ENCODE results near the gene HOOK1. TPM values are rescaled to one million over a fixed set of nuclear protein-coding genes. Genes with fewer than 3 reads are reported as not detected.

The HOOK1 gene
- total and polyA plus RNA-seq, 2 donors from 2014 or later = 9.4 to 55.4 TPM

GRCh38 chr1:59798600-59798999 is 16.1 kb upstream of the HOOK1 start:
- Histone ChIP-seq H3K27ac (ENCODE audit: low read depth in 2 of 2, low read length in 2 of 2) (no peak overlapping the region), H3K9ac (ENCODE audit: low read length in 3 of 3) (no peak overlapping the region), H3K27me3 (ENCODE audit: control insufficient read depth, insufficient read depth, low read length) (no peaks in the 10 kb centered on the region), H3K9me3 (ENCODE audit: control insufficient read depth in 2 of 3, insufficient read depth in 1 of 3, low read length in 3 of 3) (no peaks in the 10 kb centered on the region), H3K4me3 (ENCODE audit: low read length in 3 of 3) (no peak overlapping the region), H3K36me3 (ENCODE audit: control insufficient read depth in 2 of 3, insufficient read depth in 3 of 3, low read length in 3 of 3) (no peaks in the 10 kb centered on the region), H3K4me1 (ENCODE audit: control insufficient read depth in 2 of 3, insufficient read depth in 2 of 3, low read depth in 1 of 3, low read length in 3 of 3) (peaks cover 0 to 3% (median 0%) of the 10 kb centered on the region in 3 donors)
- TF ChIP-seq CTCF (IDR thresholded peaks at IDR 0.05; ENCODE audit: borderline replicate concordance, extremely low read depth, insufficient read depth) = no peak
- FAIRE-seq = no peak
- DNase-seq = no peak
- intact Hi-C loops (cut with DNase I) = no loop called here

GRCh38 chr1:59803458-59804038 is 11.2 kb upstream of the HOOK1 start:
- FAIRE-seq (no peak), DNase-seq (no peak)
- H3K9me3 ChIP-seq (ENCODE audit: control insufficient read depth in 2 of 3, insufficient read depth in 1 of 3, low read length in 3 of 3) = no peaks in the 10 kb centered on the region
- H3K27ac ChIP-seq (ENCODE audit: low read depth in 2 of 2, low read length in 2 of 2) = peak overlapping the region in 1 of 2 donors; percentile 50
- intact Hi-C loops (cut with DNase I) = no loop called here
- no peak for TF ChIP-seq CTCF (IDR thresholded peaks at IDR 0.05; ENCODE audit: borderline replicate concordance, extremely low read depth, insufficient read depth)
- no peak overlapping the region for H3K4me3 ChIP-seq (ENCODE audit: low read length in 3 of 3)
- H3K9ac ChIP-seq (ENCODE audit: low read length in 3 of 3) = no peak overlapping the region
- H3K27me3 ChIP-seq (ENCODE audit: control insufficient read depth, insufficient read depth, low read length) = no peaks in the 10 kb centered on the region
- H3K4me1 ChIP-seq (ENCODE audit: control insufficient read depth in 2 of 3, insufficient read depth in 2 of 3, low read depth in 1 of 3, low read length in 3 of 3) = peaks cover 0 to 5% (median 0%) of the 10 kb centered on the region in 3 donors
- H3K36me3 ChIP-seq (ENCODE audit: control insufficient read depth in 2 of 3, insufficient read depth in 3 of 3, low read length in 3 of 3) = no peaks in the 10 kb centered on the region

GRCh38 chr1:59804301-59804700 is 10.4 kb upstream of the HOOK1 start:
- no peak for TF ChIP-seq CTCF (IDR thresholded peaks at IDR 0.05; ENCODE audit: borderline replicate concordance, extremely low read depth, insufficient read depth)
- Histone ChIP-seq H3K9me3 (ENCODE audit: control insufficient read depth in 2 of 3, insufficient read depth in 1 of 3, low read length in 3 of 3) (no peaks in the 10 kb centered on the region), H3K9ac (ENCODE audit: low read length in 3 of 3) (no peak overlapping the region), H3K36me3 (ENCODE audit: control insufficient read depth in 2 of 3, insufficient read depth in 3 of 3, low read length in 3 of 3) (no peaks in the 10 kb centered on the region), H3K27ac (ENCODE audit: low read depth in 2 of 2, low read length in 2 of 2) (no peak overlapping the region), H3K27me3 (ENCODE audit: control insufficient read depth, insufficient read depth, low read length) (no peaks in the 10 kb centered on the region), H3K4me1 (ENCODE audit: control insufficient read depth in 2 of 3, insufficient read depth in 2 of 3, low read depth in 1 of 3, low read length in 3 of 3) (peaks cover 0 to 5% (median 0%) of the 10 kb centered on the region in 3 donors), H3K4me3 (ENCODE audit: low read length in 3 of 3) (no peak overlapping the region)
- DNase-seq (no peak), FAIRE-seq (no peak)
- intact Hi-C loops (cut with DNase I) = no loop called here

GRCh38 chr1:59805554-59805953 is 9.2 kb upstream of the HOOK1 start:
- FAIRE-seq = no peak
- no peak overlapping the region for H3K27ac ChIP-seq (ENCODE audit: low read depth in 2 of 2, low read length in 2 of 2)
- H3K4me1 ChIP-seq (ENCODE audit: control insufficient read depth in 2 of 3, insufficient read depth in 2 of 3, low read depth in 1 of 3, low read length in 3 of 3) = peaks cover 0 to 5% (median 0%) of the 10 kb centered on the region in 3 donors
- intact Hi-C loops (cut with DNase I) = no loop called here
- no peaks in the 10 kb centered on the region for H3K9me3 ChIP-seq (ENCODE audit: control insufficient read depth in 2 of 3, insufficient read depth in 1 of 3, low read length in 3 of 3)
- no peak overlapping the region for H3K4me3 ChIP-seq (ENCODE audit: low read length in 3 of 3)
- no peak for DNase-seq
- H3K9ac ChIP-seq (ENCODE audit: low read length in 3 of 3) = no peak overlapping the region
- no peak for TF ChIP-seq CTCF (IDR thresholded peaks at IDR 0.05; ENCODE audit: borderline replicate concordance, extremely low read depth, insufficient read depth)
- no peaks in the 10 kb centered on the region for H3K36me3 ChIP-seq (ENCODE audit: control insufficient read depth in 2 of 3, insufficient read depth in 3 of 3, low read length in 3 of 3)
- no peaks in the 10 kb centered on the region for H3K27me3 ChIP-seq (ENCODE audit: control insufficient read depth, insufficient read depth, low read length)

Measured in kidney (tissue), 14 donors.